H9 (cell line): ENCODE results near the gene NDOR1. TPM values are rescaled to one million over a fixed set of nuclear protein-coding genes. Genes with fewer than 3 reads are reported as not detected.

Experiments
- DNase-seq: peaks from one replicate; pipeline ENCODE4 v3.0.0-alpha.2; 2017
- H2AFZ ChIP-seq: one replicate; pipeline ENCODE4 v1.6.1; 2013; ENCODE audit warnings: mild to moderate bottlenecking, low read length, control low read depth, moderate library complexity
- H2AK5ac ChIP-seq: 2 replicates; pipeline ENCODE4 v1.6.1; 2013; ENCODE audit warnings: low read length, control low read depth, mixed read lengths; ENCODE audit not compliant: insufficient read length
- H2BK120ac ChIP-seq: one replicate; pipeline ENCODE4 v1.6.1; 2013; ENCODE audit warnings: low read depth, mild to moderate bottlenecking, low read length, control low read depth, inconsistent platforms; ENCODE audit not compliant: poor library complexity, severe bottlenecking
- H2BK12ac ChIP-seq: 2 replicates; pipeline ENCODE4 v1.6.1; 2013; ENCODE audit warnings: low read length, control low read depth, mixed read lengths, low read depth; ENCODE audit not compliant: insufficient read length
- H2BK15ac ChIP-seq: 2 replicates; pipeline ENCODE4 v1.6.1; 2013; ENCODE audit warnings: low read depth, low read length, control low read depth
- H2BK20ac ChIP-seq: one replicate; pipeline ENCODE4 v1.6.1; 2013; ENCODE audit warnings: low read depth, mild to moderate bottlenecking, low read length, control low read depth, inconsistent platforms; ENCODE audit not compliant: poor library complexity, severe bottlenecking
- H2BK5ac ChIP-seq: 2 replicates; pipeline ENCODE4 v1.6.1; 2013; ENCODE audit warnings: low read length, control low read depth, mixed read lengths; ENCODE audit not compliant: insufficient read length
- H3K14ac ChIP-seq: 2 replicates; pipeline ENCODE4 v1.6.1; 2013; ENCODE audit warnings: low read length, control low read depth; ENCODE audit not compliant: insufficient read depth
- H3K18ac ChIP-seq: 2 replicates; pipeline ENCODE4 v1.6.1; 2013; ENCODE audit warnings: low read depth, mild to moderate bottlenecking, mixed read lengths, low read length, control low read depth; ENCODE audit not compliant: insufficient read length
- H3K23ac ChIP-seq: 2 replicates; pipeline ENCODE4 v1.6.1; 2013; ENCODE audit warnings: low read length, control low read depth, mixed read lengths, low read depth; ENCODE audit not compliant: insufficient read length
- H3K23me2 ChIP-seq: 2 replicates; pipeline ENCODE4 v1.6.1; 2013; ENCODE audit warnings: low read depth, mild to moderate bottlenecking, mixed read lengths, low read length, control low read depth; ENCODE audit not compliant: insufficient read length, poor library complexity, severe bottlenecking
- H3K27ac ChIP-seq: 2 replicates; pipeline ENCODE4 v1.5.1; 2013; ENCODE audit warnings: low read length, control low read depth, mixed read lengths, low read depth; ENCODE audit not compliant: insufficient read length
- H3K27me3 ChIP-seq: 2 replicates; pipeline ENCODE4 v1.6.1; 2013; ENCODE audit warnings: low read length, control low read depth, inconsistent platforms; ENCODE audit not compliant: insufficient read depth
- H3K4ac ChIP-seq: 2 replicates; pipeline ENCODE4 v1.6.1; 2013; ENCODE audit warnings: low read depth, mild to moderate bottlenecking, control low read depth, inconsistent platforms, low read length, moderate library complexity
- H3K4me1 ChIP-seq: 2 replicates; pipeline ENCODE4 v1.6.1; 2013; ENCODE audit warnings: low read length, control low read depth, inconsistent platforms; ENCODE audit not compliant: insufficient read depth
- H3K4me2 ChIP-seq: 2 replicates; pipeline ENCODE4 v1.6.1; 2013; ENCODE audit warnings: low read length, control low read depth, mixed read lengths; ENCODE audit not compliant: insufficient read length, insufficient read depth
- H3K56ac ChIP-seq: 2 replicates; pipeline ENCODE4 v1.6.1; 2013; ENCODE audit warnings: low read depth, mild to moderate bottlenecking, mixed read lengths, low read length, control low read depth; ENCODE audit not compliant: insufficient read length
- H3K79me1 ChIP-seq: 2 replicates; pipeline ENCODE4 v1.6.1; 2013; ENCODE audit warnings: low read depth, mild to moderate bottlenecking, moderate library complexity, low read length, control low read depth, inconsistent platforms; ENCODE audit not compliant: insufficient read depth, poor library complexity, severe bottlenecking
- H3K79me2 ChIP-seq: 2 replicates; pipeline ENCODE4 v1.6.1; 2013; ENCODE audit warnings: low read length, control low read depth, inconsistent platforms; ENCODE audit not compliant: insufficient read depth
- H3K9ac ChIP-seq: 2 replicates; pipeline ENCODE4 v1.6.1; 2013; ENCODE audit warnings: low read length, control low read depth, mixed read lengths; ENCODE audit not compliant: insufficient read length; ENCODE audit errors: extremely low read depth
- H3K9me3 ChIP-seq: one replicate; pipeline ENCODE4 v1.6.1; 2013; ENCODE audit warnings: low read depth, low read length, inconsistent platforms; ENCODE audit not compliant: control insufficient read depth
- H3T11ph ChIP-seq: one replicate; pipeline ENCODE4 v1.6.1; 2013; ENCODE audit warnings: mild to moderate bottlenecking, low read length, control low read depth, inconsistent platforms
- H4K20me1 ChIP-seq: one replicate; pipeline ENCODE4 v1.6.1; 2013; ENCODE audit not compliant: control insufficient read depth, insufficient read length, insufficient read depth
- H4K5ac ChIP-seq: 2 replicates; pipeline ENCODE4 v1.6.1; 2013; ENCODE audit warnings: low read depth, mild to moderate bottlenecking, mixed read lengths, low read length, control low read depth; ENCODE audit not compliant: insufficient read length
- H4K8ac ChIP-seq: replicated peaks from 2 replicates; pipeline ENCODE4 v1.6.1; 2013; ENCODE audit warnings: low read length, control low read depth, mixed read lengths, low read depth; ENCODE audit not compliant: insufficient read length
- H4K91ac ChIP-seq: 2 replicates; pipeline ENCODE4 v1.6.1; 2013; ENCODE audit warnings: low read depth, mild to moderate bottlenecking, moderate library complexity, mixed read lengths, low read length, control low read depth; ENCODE audit not compliant: insufficient read length
- H3K27ac Mint-ChIP-seq, 3 experiments: 2 replicates in 2 of 3; 3 replicates in 1 of 3; pipeline ENCODE4 v1.8.0; 2020 to 2021; ENCODE audit warnings: mixed read lengths in 3 of 3, mild to moderate bottlenecking in 1 of 3, moderate library complexity in 1 of 3
- H3K27me3 Mint-ChIP-seq: 2 replicates; pipeline ENCODE4 v1.8.0; 2021; ENCODE audit warnings: low read depth, mild to moderate bottlenecking, moderate library complexity, mixed read lengths
- H3K36me3 Mint-ChIP-seq, 3 experiments: 2 replicates in 2 of 3; 3 replicates in 1 of 3; pipeline ENCODE4 v1.8.0; 2020 to 2021; ENCODE audit warnings: low read depth in 3 of 3, mixed read lengths in 3 of 3; ENCODE audit not compliant: insufficient read depth in 1 of 3
- H3K4me1 Mint-ChIP-seq, 2 experiments: 2 replicates each; pipeline ENCODE4 v1.8.0; 2020; ENCODE audit warnings: mixed read lengths in 2 of 2
- H3K4me3 Mint-ChIP-seq, 2 experiments: 2 replicates in 1 of 2; 3 replicates in 1 of 2; pipeline ENCODE4 v1.8.0; 2020 to 2021; ENCODE audit warnings: mild to moderate bottlenecking in 2 of 2, mixed read lengths in 2 of 2, moderate library complexity in 1 of 2
- H3K9me3 Mint-ChIP-seq, 2 experiments: 2 replicates in 1 of 2; 3 replicates in 1 of 2; pipeline ENCODE4 v1.8.0; 2020; ENCODE audit warnings: mild to moderate bottlenecking in 2 of 2, mixed read lengths in 2 of 2, moderate library complexity in 1 of 2
- CTCF ChIP-seq: fragments of 200-600 bp; sonication (generic); conservative IDR thresholded peaks from 3 replicates; pipeline ENCODE4 v1.8.0; 2021; ENCODE audit warnings: antibody characterized with exemption, mild to moderate bottlenecking
- WGBS: extraction: QIAGEN DNeasy Blood & Tissue Kit; methylation state at CpG from one replicate; pipeline ENCODE4 v1.1.7; 2013; ENCODE audit warnings: missing lambda C conversion rate, low lambda C conversion rate, mixed read lengths; ENCODE audit not compliant: insufficient read length; ENCODE audit errors: extremely low coverage; 5-methylcytosine and 5-hydroxymethylcytosine counted together
- total RNA-seq: library from RNA; stranded (reverse); gene quantifications from 2 replicates; pipeline ENCODE4 v1.2.1, GENCODE V29; 2021

The NDOR1 gene
- total RNA-seq, 1 experiment from 2014 or later, result 44.1 TPM

- Histone ChIP-seq H3K14ac (no peak overlapping the region), H3K9me3 (no peaks in the 10 kb centered on the region), H3K9ac (no peak overlapping the region), H3K79me1 (no peaks in the 10 kb centered on the region), H4K8ac (no peak overlapping the region), H3K27ac (no peak overlapping the region), H3T11ph (no peak overlapping the region), H4K5ac (no peak overlapping the region), H3K23me2 (no peaks in the 10 kb centered on the region), H2BK20ac (no peak overlapping the region), H2BK120ac (no peak overlapping the region), H2AK5ac (no peak overlapping the region), H2AFZ (no peak overlapping the region), H3K56ac (no peak overlapping the region), H2BK15ac (no peak overlapping the region), H3K4ac (no peak overlapping the region), H3K18ac (no peak overlapping the region), H3K4me2 (no peak overlapping the region), H4K20me1 (no peaks in the 10 kb centered on the region), H3K4me1 (no peaks in the 10 kb centered on the region; the same call in 1 of the 2 replicates), H3K23ac (no peak overlapping the region), H2BK5ac (no peak overlapping the region), H4K91ac (no peak overlapping the region), H3K79me2 (no peaks in the 10 kb centered on the region), H2BK12ac (no peak overlapping the region), H3K27me3 (no peaks in the 10 kb centered on the region)
- H3K4me3 Mint-ChIP-seq, result no peak overlapping the region
- H3K9me3 Mint-ChIP-seq, result no peaks in the 10 kb centered on the region
- DNase-seq, result no peak
- peaks cover 5 to 34% (median 26%) of the 10 kb centered on the region in 3 experiments; a peak in 6 of 7 replicates for H3K36me3 Mint-ChIP-seq
- H3K27me3 Mint-ChIP-seq, result no peaks in the 10 kb centered on the region
- H3K4me1 Mint-ChIP-seq, result peaks cover 4 to 5% of the 10 kb centered on the region in 2 experiments
- peak; percentile 44 for TF ChIP-seq CTCF
- no CpG with 5 or more reads among the region's 49 CpGs for WGBS
- H3K27ac Mint-ChIP-seq, result no peak overlapping the region; a peak in 1 of 7 replicates
These were observed 7.9 kb downstream of the NDOR1 start for GRCh38 chr9:137213160-137214060.
